A673 (cell line): ENCODE measurements around the gene UCKL1. TPM values are rescaled to one million over a fixed set of nuclear protein-coding genes. Genes with fewer than 3 reads are reported as not detected.
A peak's percentile ranks its signal among the peaks of the same experiment; 100 is the strongest.

ENCODE experiments used
- BruUV-seq: library from RNA; stranded (reverse); fragments of 400-500 nt; replicated peaks from 2 replicates; lab custom pipeline; 2021; lab: Mats Ljungman, UMichigan
- CTCF ChIA-PET: fragments of 300-600 bp; sonication (Branson Sonifier 250); formaldehyde crosslinking; loops from one replicate; lab custom pipeline; 2022; ENCODE audit warnings: antibody characterized with exemption; lab: Charles Lee
- POLR2A ChIA-PET: fragments of 300-600 bp; sonication (Branson Sonifier 250); formaldehyde crosslinking; loops from one replicate; lab custom pipeline; 2022; ENCODE audit warnings: antibody characterized with exemption; ENCODE audit not compliant: low non-redundant PET; lab: Charles Lee
- DNase-seq: peaks from one replicate; pipeline ENCODE4 v3.0.0-alpha.2; 2015; ENCODE audit warnings: low spot score
- H3K27ac ChIP-seq: fragments of 200-600 bp; sonication (generic); 2 replicates; pipeline ENCODE4 v1.5.1; 2016; ENCODE audit warnings: mixed run types, low read depth, mild to moderate bottlenecking, mixed read lengths, antibody characterized with exemption, low read length; ENCODE audit not compliant: poor library complexity, severe bottlenecking
- H3K27me3 ChIP-seq: fragments of 200-600 bp; sonication (generic); replicated peaks from 2 replicates; pipeline ENCODE4 v1.6.1; 2017; ENCODE audit warnings: mixed run types, low read depth, mild to moderate bottlenecking, mixed read lengths, antibody characterized with exemption, low read length; ENCODE audit not compliant: insufficient read depth, poor library complexity
- H3K36me3 ChIP-seq: fragments of 200-600 bp; sonication (generic); 2 replicates; pipeline ENCODE4 v1.6.1; 2016; ENCODE audit warnings: mixed run types, mild to moderate bottlenecking, mixed read lengths, antibody characterized with exemption, low read length; ENCODE audit not compliant: insufficient read depth, poor library complexity, severe bottlenecking
- H3K4me1 ChIP-seq: fragments of 200-600 bp; sonication (generic); 2 replicates; pipeline ENCODE4 v1.6.1; 2017; ENCODE audit warnings: mixed run types, mild to moderate bottlenecking, mixed read lengths, antibody characterized with exemption, low read length; ENCODE audit not compliant: insufficient read depth, poor library complexity, severe bottlenecking
- H3K4me3 ChIP-seq: fragments of 200-600 bp; sonication (generic); 2 replicates; pipeline ENCODE4 v1.5.1; 2016; ENCODE audit warnings: low read depth, mixed run types, mild to moderate bottlenecking, mixed read lengths, low read length; ENCODE audit not compliant: poor library complexity, severe bottlenecking
- H3K9me3 ChIP-seq: fragments of 200-600 bp; sonication (generic); 2 replicates; pipeline ENCODE4 v1.6.1; 2016; ENCODE audit warnings: mixed run types, low read depth, mild to moderate bottlenecking, mixed read lengths, antibody characterized with exemption, low read length; ENCODE audit not compliant: poor library complexity, severe bottlenecking
- CTCF ChIP-seq: fragments of 300-800, 200-600 bp; sonication (generic); conservative IDR thresholded peaks from 2 replicates; pipeline ENCODE4 v1.5.1; 2017; ENCODE audit warnings: low read depth, mild to moderate bottlenecking, antibody characterized with exemption, low read length, moderate library complexity, mixed read lengths
- EZH2 ChIP-seq: fragments of 200-600 bp; sonication (generic); IDR thresholded peaks from 2 replicates; pipeline ENCODE4 v1.6.1; 2017; ENCODE audit warnings: borderline replicate concordance, low read depth, mild to moderate bottlenecking, mixed read lengths, antibody characterized with exemption, low read length; ENCODE audit not compliant: poor library complexity, severe bottlenecking
- intact Hi-C: fragments of 100-400 bp; cut with micrococcal nuclease; formaldehyde crosslinking; loops from one replicate; pipeline ENCODE4 v1.10.0; 2022; ENCODE audit not compliant: unreplicated experiment
- total RNA-seq: library from RNA; stranded (reverse); gene quantifications from 2 replicates; pipeline ENCODE4 v1.2.3, GENCODE V29; 2021

The UCKL1 gene
- total RNA-seq, 1 experiment from 2014 or later: 53.3 TPM

- H3K27ac ChIP-seq: no peak overlapping the region
- H3K9me3 ChIP-seq: peaks cover 11% of the 10 kb centered on the region
- POLR2A ChIA-PET: no interaction called here
- H3K27me3 ChIP-seq: no peaks in the 10 kb centered on the region
- no peak overlapping the region for H3K4me3 ChIP-seq
- H3K36me3 ChIP-seq: peaks cover 24% of the 10 kb centered on the region
- CTCF ChIA-PET: no interaction called here
- peaks cover 5% of the 10 kb centered on the region for H3K4me1 ChIP-seq
- TF ChIP-seq EZH2 (no peak), CTCF (no peak)
- intact Hi-C loops: loop anchor here (10.0 kb wide), 1 partner anchor 196 kb away; no protein-coding TSS in a partner anchor
- no peak for DNase-seq
- BruUV-seq: no TSS peak
These were observed 14.7 kb upstream of the UCKL1 start for GRCh38 chr20:63970714-63971431.

GRCh38 chr20:63969838-63970713 is 13.9 kb upstream of the UCKL1 start, which contains the start of gene ZNF512B:
Gene ZNF512B (minus strand): TSS chr20:63969930. CDS start chr20:63967950, 1,980 bp downstream.
- Histone ChIP-seq H3K36me3 (peaks cover 24% of the 10 kb centered on the region), H3K4me1 (peaks cover 5% of the 10 kb centered on the region), H3K9me3 (peaks cover 11% of the 10 kb centered on the region), H3K27me3 (no peaks in the 10 kb centered on the region), H3K27ac (peak within 1 kb of the TSS; percentile 84), H3K4me3 (peak within 1 kb of the TSS; percentile 73)
- ChIA-PET CTCF (no interaction called here), POLR2A (no interaction called here)
- DNase-seq: peak; percentile 83
- no peak for TF ChIP-seq EZH2
- no peak for TF ChIP-seq CTCF
- intact Hi-C loops: loop anchor here (10.0 kb wide), 1 partner anchor 195 kb away; no protein-coding TSS in a partner anchor
- no TSS peak for BruUV-seq

GRCh38 chr20:63968928-63969760 is 12.9 kb upstream of the UCKL1 start:
- ChIA-PET CTCF (no interaction called here), POLR2A (no interaction called here)
- peak overlapping the region; percentile 84 for H3K27ac ChIP-seq
- no peaks in the 10 kb centered on the region for H3K27me3 ChIP-seq
- peaks cover 29% of the 10 kb centered on the region for H3K36me3 ChIP-seq
- peak; percentile 36 for DNase-seq
- peaks cover 5% of the 10 kb centered on the region for H3K4me1 ChIP-seq
- BruUV-seq: no TSS peak
- intact Hi-C loops: no loop called here
- H3K4me3 ChIP-seq: peak overlapping the region; percentile 73
- peaks cover 11% of the 10 kb centered on the region for H3K9me3 ChIP-seq
- TF ChIP-seq CTCF: no peak
- TF ChIP-seq EZH2: no peak
